ENCODE measurements around the gene CRTC2. TPM values are rescaled to one million over a fixed set of nuclear protein-coding genes. Genes with fewer than 3 reads are reported as not detected.
A peak's percentile ranks its signal among the peaks of the same experiment; 100 is the strongest.

Gene CRTC2
- total and polyA plus RNA-seq, 9 of the 15 experiments (the other 6 are each of a cell fraction or from before 2014, with no cell fraction given) = 2.7 to 26.4 (median 10.2) TPM

DNA sequence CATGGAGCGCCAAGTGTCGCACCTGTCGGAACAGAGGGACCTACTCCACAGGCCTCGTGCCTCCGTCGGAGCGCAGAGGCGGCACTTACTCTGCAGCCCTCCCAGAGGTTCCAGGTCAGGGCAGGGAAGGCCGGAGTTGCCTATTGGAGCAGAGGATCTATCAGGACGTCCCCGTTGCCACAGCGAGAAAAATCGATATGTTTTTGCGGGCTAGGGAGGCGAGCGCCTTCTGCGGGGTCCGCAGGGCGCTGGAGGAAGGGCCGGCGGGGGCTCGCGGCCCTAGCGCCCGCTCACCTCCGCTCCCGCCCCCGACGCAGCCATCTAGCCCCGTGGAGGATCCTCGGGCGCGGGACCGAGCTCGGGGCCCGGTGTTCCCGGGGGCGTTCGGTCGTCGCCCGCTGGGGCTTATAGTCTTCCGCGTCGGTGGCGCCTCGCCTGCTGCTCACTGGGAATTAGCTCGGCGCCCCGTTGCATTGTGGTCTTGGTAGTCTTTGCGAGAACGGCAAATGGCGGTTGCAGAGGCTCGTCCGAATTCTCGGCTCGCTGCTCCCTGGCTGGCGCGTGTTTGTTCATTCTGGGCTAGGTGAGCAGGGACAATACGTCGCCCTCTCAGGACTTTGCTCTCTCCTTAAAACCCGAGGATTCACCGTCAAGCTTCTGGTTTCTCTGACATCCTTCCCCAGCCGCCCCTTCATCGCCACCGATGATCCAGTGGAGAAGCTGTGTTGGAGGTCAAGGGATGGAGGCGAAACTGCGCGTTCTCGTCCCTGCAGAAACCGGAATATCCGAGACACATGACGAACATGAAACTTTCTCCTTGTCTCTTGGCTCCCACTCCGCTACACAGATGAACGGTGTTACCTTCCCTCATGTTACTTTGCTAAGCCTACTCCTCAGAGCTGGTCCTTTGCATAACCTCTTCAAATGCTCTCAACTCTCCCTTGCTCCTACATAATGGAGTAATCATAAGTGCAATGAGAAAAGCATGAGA, 19.1 kb upstream of the CRTC2 start, which contains the start of gene JTB (continued):
- TF ChIP-seq, protein P1, sequence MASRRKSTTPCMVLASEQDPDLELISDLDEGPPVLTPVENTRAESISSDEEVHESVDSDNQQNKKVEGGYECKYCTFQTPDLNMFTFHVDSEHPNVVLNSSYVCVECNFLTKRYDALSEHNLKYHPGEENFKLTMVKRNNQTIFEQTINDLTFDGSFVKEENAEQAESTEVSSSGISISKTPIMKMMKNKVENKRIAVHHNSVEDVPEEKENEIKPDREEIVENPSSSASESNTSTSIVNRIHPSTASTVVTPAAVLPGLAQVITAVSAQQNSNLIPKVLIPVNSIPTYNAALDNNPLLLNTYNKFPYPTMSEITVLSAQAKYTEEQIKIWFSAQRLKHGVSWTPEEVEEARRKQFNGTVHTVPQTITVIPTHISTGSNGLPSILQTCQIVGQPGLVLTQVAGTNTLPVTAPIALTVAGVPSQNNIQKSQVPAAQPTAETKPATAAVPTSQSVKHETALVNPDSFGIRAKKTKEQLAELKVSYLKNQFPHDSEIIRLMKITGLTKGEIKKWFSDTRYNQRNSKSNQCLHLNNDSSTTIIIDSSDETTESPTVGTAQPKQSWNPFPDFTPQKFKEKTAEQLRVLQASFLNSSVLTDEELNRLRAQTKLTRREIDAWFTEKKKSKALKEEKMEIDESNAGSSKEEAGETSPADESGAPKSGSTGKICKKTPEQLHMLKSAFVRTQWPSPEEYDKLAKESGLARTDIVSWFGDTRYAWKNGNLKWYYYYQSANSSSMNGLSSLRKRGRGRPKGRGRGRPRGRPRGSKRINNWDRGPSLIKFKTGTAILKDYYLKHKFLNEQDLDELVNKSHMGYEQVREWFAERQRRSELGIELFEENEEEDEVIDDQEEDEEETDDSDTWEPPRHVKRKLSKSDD (conservative IDR thresholded peaks at IDR 0.05; ENCODE audit: low read length) = no peak
- TF ChIP-seq, protein P2, sequence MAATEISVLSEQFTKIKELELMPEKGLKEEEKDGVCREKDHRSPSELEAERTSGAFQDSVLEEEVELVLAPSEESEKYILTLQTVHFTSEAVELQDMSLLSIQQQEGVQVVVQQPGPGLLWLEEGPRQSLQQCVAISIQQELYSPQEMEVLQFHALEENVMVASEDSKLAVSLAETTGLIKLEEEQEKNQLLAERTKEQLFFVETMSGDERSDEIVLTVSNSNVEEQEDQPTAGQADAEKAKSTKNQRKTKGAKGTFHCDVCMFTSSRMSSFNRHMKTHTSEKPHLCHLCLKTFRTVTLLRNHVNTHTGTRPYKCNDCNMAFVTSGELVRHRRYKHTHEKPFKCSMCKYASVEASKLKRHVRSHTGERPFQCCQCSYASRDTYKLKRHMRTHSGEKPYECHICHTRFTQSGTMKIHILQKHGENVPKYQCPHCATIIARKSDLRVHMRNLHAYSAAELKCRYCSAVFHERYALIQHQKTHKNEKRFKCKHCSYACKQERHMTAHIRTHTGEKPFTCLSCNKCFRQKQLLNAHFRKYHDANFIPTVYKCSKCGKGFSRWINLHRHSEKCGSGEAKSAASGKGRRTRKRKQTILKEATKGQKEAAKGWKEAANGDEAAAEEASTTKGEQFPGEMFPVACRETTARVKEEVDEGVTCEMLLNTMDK (IDR thresholded peaks at IDR 0.05; ENCODE audit: borderline replicate concordance, insufficient read depth, low read depth, low read length, poor library complexity, severe bottlenecking) = peak; percentile 13
- TF ChIP-seq, protein P3, sequence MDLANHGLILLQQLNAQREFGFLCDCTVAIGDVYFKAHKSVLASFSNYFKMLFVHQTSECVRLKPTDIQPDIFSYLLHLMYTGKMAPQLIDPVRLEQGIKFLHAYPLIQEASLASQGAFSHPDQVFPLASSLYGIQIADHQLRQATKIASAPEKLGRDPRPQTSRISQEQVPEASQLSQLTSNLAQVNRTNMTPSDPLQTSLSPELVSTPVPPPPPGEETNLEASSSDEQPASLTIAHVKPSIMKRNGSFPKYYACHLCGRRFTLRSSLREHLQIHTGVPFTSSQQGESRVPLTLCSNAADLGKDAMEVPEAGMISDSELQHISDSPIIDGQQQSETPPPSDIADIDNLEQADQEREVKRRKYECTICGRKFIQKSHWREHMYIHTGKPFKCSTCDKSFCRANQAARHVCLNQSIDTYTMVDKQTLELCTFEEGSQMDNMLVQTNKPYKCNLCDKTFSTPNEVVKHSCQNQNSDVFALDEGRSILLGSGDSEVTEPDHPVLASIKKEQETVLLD (IDR thresholded peaks at IDR 0.05) = no peak
- TF ChIP-seq CCNT2 (IDR thresholded peaks at IDR 0.05; ENCODE audit: borderline replicate concordance, extremely low read depth, insufficient read length, low read depth, low read length) (peak; percentile 34), ZBTB1 (CRISPR knock-in tag; IDR thresholded peaks at IDR 0.05; ENCODE audit: borderline replicate concordance, low read depth) (no peak), ZNF778 (CRISPR knock-in tag; IDR thresholded peaks at IDR 0.05) (no peak), SREBF1 (IDR thresholded peaks at IDR 0.05; ENCODE audit: borderline replicate concordance, low read depth, low read length) (no peak), ILK (tag; IDR thresholded peaks at IDR 0.05; ENCODE audit: borderline replicate concordance, low read depth) (no peak)
- TF ChIP-seq, protein P4, sequence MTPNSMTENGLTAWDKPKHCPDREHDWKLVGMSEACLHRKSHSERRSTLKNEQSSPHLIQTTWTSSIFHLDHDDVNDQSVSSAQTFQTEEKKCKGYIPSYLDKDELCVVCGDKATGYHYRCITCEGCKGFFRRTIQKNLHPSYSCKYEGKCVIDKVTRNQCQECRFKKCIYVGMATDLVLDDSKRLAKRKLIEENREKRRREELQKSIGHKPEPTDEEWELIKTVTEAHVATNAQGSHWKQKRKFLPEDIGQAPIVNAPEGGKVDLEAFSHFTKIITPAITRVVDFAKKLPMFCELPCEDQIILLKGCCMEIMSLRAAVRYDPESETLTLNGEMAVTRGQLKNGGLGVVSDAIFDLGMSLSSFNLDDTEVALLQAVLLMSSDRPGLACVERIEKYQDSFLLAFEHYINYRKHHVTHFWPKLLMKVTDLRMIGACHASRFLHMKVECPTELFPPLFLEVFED (CRISPR knock-in tag; conservative IDR thresholded peaks at IDR 0.05) = no peak
- TF ChIP-seq, protein P5, sequence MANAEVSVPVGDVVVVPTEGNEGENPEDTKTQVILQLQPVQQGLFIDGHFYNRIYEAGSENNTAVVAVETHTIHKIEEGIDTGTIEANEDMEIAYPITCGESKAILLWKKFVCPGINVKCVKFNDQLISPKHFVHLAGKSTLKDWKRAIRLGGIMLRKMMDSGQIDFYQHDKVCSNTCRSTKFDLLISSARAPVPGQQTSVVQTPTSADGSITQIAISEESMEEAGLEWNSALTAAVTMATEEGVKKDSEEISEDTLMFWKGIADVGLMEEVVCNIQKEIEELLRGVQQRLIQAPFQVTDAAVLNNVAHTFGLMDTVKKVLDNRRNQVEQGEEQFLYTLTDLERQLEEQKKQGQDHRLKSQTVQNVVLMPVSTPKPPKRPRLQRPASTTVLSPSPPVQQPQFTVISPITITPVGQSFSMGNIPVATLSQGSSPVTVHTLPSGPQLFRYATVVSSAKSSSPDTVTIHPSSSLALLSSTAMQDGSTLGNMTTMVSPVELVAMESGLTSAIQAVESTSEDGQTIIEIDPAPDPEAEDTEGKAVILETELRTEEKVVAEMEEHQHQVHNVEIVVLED (CRISPR knock-in tag; IDR thresholded peaks at IDR 0.05) = peak; percentile 36; the same call in 1 of the 2 replicates
- TF ChIP-seq, protein P6, sequence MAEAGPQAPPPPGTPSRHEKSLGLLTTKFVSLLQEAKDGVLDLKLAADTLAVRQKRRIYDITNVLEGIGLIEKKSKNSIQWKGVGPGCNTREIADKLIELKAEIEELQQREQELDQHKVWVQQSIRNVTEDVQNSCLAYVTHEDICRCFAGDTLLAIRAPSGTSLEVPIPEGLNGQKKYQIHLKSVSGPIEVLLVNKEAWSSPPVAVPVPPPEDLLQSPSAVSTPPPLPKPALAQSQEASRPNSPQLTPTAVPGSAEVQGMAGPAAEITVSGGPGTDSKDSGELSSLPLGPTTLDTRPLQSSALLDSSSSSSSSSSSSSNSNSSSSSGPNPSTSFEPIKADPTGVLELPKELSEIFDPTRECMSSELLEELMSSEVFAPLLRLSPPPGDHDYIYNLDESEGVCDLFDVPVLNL (CRISPR knock-in tag; IDR thresholded peaks at IDR 0.05; ENCODE audit: low read depth) = no peak
- TF ChIP-seq, protein P7, sequence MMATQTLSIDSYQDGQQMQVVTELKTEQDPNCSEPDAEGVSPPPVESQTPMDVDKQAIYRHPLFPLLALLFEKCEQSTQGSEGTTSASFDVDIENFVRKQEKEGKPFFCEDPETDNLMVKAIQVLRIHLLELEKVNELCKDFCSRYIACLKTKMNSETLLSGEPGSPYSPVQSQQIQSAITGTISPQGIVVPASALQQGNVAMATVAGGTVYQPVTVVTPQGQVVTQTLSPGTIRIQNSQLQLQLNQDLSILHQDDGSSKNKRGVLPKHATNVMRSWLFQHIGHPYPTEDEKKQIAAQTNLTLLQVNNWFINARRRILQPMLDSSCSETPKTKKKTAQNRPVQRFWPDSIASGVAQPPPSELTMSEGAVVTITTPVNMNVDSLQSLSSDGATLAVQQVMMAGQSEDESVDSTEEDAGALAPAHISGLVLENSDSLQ (IDR thresholded peaks at IDR 0.05) = peak; percentile 4; the same call in 1 of the 2 replicates

Measured in K562 (cell line).